Smooth muscle cell (in vitro differentiated cells): Measurements from ENCODE around the gene TAP1. TPM values are rescaled to one million over a fixed set of nuclear protein-coding genes. Genes with fewer than 3 reads are reported as not detected.

Source experiments
- DNase-seq: peaks from one replicate; lab custom pipeline; 2025; ENCODE audit not compliant: unreplicated experiment; lab: John Stamatoyannopoulos, UW
- H2AFZ ChIP-seq: fragments of 200-600 bp; sonication (generic); 2 replicates; pipeline ENCODE4 v1.6.0; 2016; ENCODE audit warnings: antibody characterized with exemption, low read depth, mild to moderate bottlenecking
- H3F3A ChIP-seq: fragments of 200-600 bp; sonication (generic); 2 replicates; pipeline ENCODE4 v1.6.0; 2017; ENCODE audit warnings: antibody characterized with exemption, low read depth
- H3K27ac ChIP-seq: fragments of 200-600 bp; sonication (generic); 2 replicates; pipeline ENCODE4 v1.5.1; 2016; ENCODE audit warnings: low read depth, mild to moderate bottlenecking
- H3K27me3 ChIP-seq: fragments of 200-600 bp; sonication (generic); 2 replicates; pipeline ENCODE4 v1.6.1; 2016; ENCODE audit warnings: low read depth, mild to moderate bottlenecking
- H3K36me3 ChIP-seq: fragments of 200-600 bp; sonication (generic); 2 replicates; pipeline ENCODE4 v1.5.1; 2016; ENCODE audit warnings: low read depth
- H3K4me1 ChIP-seq: fragments of 200-600 bp; sonication (generic); 2 replicates; pipeline ENCODE4 v1.5.1; 2016; ENCODE audit warnings: low read depth
- H3K4me2 ChIP-seq: fragments of 200-600 bp; sonication (generic); 2 replicates; pipeline ENCODE4 v1.6.0; 2016; ENCODE audit warnings: mild to moderate bottlenecking
- H3K4me3 ChIP-seq: fragments of 200-600 bp; sonication (generic); 2 replicates; pipeline ENCODE4 v1.5.1; 2016; ENCODE audit warnings: mild to moderate bottlenecking
- H3K79me2 ChIP-seq: fragments of 200-600 bp; sonication (generic); 2 replicates; pipeline ENCODE4 v1.6.0; 2016; ENCODE audit warnings: low read depth, mild to moderate bottlenecking
- H3K9ac ChIP-seq: fragments of 200-600 bp; sonication (generic); 2 replicates; pipeline ENCODE4 v1.6.0; 2016; ENCODE audit warnings: low read depth
- H3K9me3 ChIP-seq: fragments of 200-600 bp; sonication (generic); replicated peaks from 2 replicates; pipeline ENCODE4 v1.5.1; 2016; ENCODE audit warnings: low read depth
- H4K20me1 ChIP-seq: fragments of 200-600 bp; sonication (generic); 2 replicates; pipeline ENCODE4 v1.6.0; 2016; ENCODE audit warnings: low read depth
- CTCF ChIP-seq: fragments of 200-600 bp; sonication (generic); IDR thresholded peaks from 2 replicates; pipeline ENCODE4 v1.5.1; 2017; ENCODE audit warnings: borderline replicate concordance, mild to moderate bottlenecking, antibody characterized with exemption; ENCODE audit not compliant: insufficient read depth, poor library complexity, severe bottlenecking
- WGBS: methylation state at CpG from one replicate; pipeline ENCODE4 v1.1.7; 2016; ENCODE audit warnings: low lambda C conversion rate; 5-methylcytosine and 5-hydroxymethylcytosine counted together
- polyA plus RNA-seq: library from polyadenylated mRNA; unstranded; fragments of >200 nt; fragmentation: Nextera tagmentation; extraction: Ambion mirVana; gene quantifications from 2 replicates; pipeline ENCODE4 v1.2.1, GENCODE V29; 2016
- total RNA-seq: library from RNA; depleted of rRNA; stranded (reverse); fragments of >200 nt; gene quantifications from 2 replicates; pipeline ENCODE4 v1.2.3, GENCODE V29; 2014

The TAP1 gene
- total and polyA plus RNA-seq, 2 experiments from 2014 or later: 11.2 to 18.4 TPM

- Histone ChIP-seq H2AFZ (no peak overlapping the region), H3K79me2 (no peaks in the 10 kb centered on the region), H3F3A (no peaks in the 10 kb centered on the region), H3K27ac (no peak overlapping the region), H3K36me3 (no peaks in the 10 kb centered on the region), H3K4me1 (no peaks in the 10 kb centered on the region), H3K9ac (no peak overlapping the region), H4K20me1 (no peaks in the 10 kb centered on the region), H3K4me2 (no peak overlapping the region), H3K27me3 (no peaks in the 10 kb centered on the region), H3K4me3 (no peak overlapping the region), H3K9me3 (no peaks in the 10 kb centered on the region)
- no peak for TF ChIP-seq CTCF
- no peak for DNase-seq
- 94% methylated on average over 5 of the region's 5 CpGs for WGBS
Observed at GRCh38 chr6:32830017-32830416, 23.5 kb downstream of the TAP1 start.

DNA sequence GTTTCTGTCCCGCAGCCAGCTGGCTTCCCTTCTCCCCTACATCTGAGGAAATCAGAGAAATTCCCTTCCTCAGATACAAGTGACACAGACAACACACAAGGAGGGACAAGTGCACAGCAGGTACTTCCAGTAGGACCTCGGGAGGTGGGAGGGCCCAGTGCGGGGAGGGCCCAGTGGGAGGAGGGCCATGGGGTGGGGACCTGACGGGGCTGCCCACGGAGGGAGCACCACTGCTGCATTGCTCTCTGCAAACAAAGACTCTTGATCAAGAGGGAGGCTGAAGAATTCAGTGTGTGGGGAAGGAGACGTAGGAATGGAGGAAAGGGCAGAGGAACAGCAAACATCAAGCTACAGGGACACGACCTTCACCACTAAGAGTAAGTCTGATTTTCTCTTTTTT is 24.0 kb downstream of the TAP1 start:
- Histone ChIP-seq H4K20me1 (no peaks in the 10 kb centered on the region), H3K4me3 (no peak overlapping the region), H3K79me2 (no peaks in the 10 kb centered on the region), H2AFZ (no peak overlapping the region), H3K36me3 (no peaks in the 10 kb centered on the region), H3K27ac (no peak overlapping the region), H3K9me3 (no peaks in the 10 kb centered on the region), H3K9ac (no peak overlapping the region), H3K27me3 (no peaks in the 10 kb centered on the region), H3K4me2 (no peak overlapping the region), H3F3A (no peaks in the 10 kb centered on the region), H3K4me1 (no peaks in the 10 kb centered on the region)
- TF ChIP-seq CTCF: no peak
- 75% methylated on average over 7 of the region's 7 CpGs for WGBS
- no peak for DNase-seq

DNA sequence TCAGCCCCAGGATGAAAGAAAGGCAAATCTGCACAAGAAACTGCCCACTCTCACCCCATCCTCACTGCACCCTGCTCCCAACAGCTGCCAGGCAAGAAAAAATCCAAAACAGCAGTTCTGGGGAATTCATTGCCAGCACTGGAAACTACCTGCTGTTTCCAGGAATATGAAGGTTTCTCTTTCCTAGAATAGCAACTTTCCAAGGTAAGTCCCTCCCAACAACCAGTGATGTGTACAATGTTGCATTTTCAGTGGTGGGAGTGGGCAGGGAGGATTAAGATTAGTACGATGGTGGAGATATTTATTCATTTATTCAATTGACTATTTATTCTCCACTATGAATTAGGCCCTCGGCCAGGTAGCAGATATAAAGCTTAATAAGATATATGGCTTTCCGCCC is 26.5 kb downstream of the TAP1 start:
- Histone ChIP-seq H3K4me1 (no peaks in the 10 kb centered on the region), H3K9me3 (no peaks in the 10 kb centered on the region), H3K4me2 (no peak overlapping the region), H4K20me1 (no peaks in the 10 kb centered on the region), H3K79me2 (no peaks in the 10 kb centered on the region), H2AFZ (no peak overlapping the region), H3K27ac (no peak overlapping the region), H3K36me3 (no peaks in the 10 kb centered on the region), H3K4me3 (no peak overlapping the region), H3F3A (no peaks in the 10 kb centered on the region), H3K9ac (no peak overlapping the region), H3K27me3 (no peaks in the 10 kb centered on the region)
- TF ChIP-seq CTCF: no peak
- 91% methylated on average over 3 of the region's 3 CpGs for WGBS
- no peak for DNase-seq

- H3K27me3 ChIP-seq: no peaks in the 10 kb centered on the region
- H3K9me3 ChIP-seq: no peaks in the 10 kb centered on the region
- 48% methylated on average over 2 of the region's 2 CpGs for WGBS
- no peaks in the 10 kb centered on the region for H3F3A ChIP-seq
- H3K4me2 ChIP-seq: no peak overlapping the region
- no peaks in the 10 kb centered on the region for H3K36me3 ChIP-seq
- H3K4me3 ChIP-seq: no peak overlapping the region
- H3K27ac ChIP-seq: no peak overlapping the region
- H3K79me2 ChIP-seq: no peaks in the 10 kb centered on the region
- no peak for TF ChIP-seq CTCF
- H3K4me1 ChIP-seq: no peaks in the 10 kb centered on the region
- H2AFZ ChIP-seq: no peak overlapping the region
- H3K9ac ChIP-seq: no peak overlapping the region
- H4K20me1 ChIP-seq: no peaks in the 10 kb centered on the region
- DNase-seq: no peak
Observed at GRCh38 chr6:32825966-32826365, 27.5 kb downstream of the TAP1 start.
